GM19193 (cell line): ENCODE measurements around the gene SPEG.

ENCODE experiments used
- POLR2A ChIP-seq: IDR thresholded peaks from 4 replicates; pipeline ENCODE4 v1.6.1; 2011; ENCODE audit not compliant: insufficient read depth, insufficient read length; ENCODE audit errors: extremely low read depth

SPEG gene

DNA sequence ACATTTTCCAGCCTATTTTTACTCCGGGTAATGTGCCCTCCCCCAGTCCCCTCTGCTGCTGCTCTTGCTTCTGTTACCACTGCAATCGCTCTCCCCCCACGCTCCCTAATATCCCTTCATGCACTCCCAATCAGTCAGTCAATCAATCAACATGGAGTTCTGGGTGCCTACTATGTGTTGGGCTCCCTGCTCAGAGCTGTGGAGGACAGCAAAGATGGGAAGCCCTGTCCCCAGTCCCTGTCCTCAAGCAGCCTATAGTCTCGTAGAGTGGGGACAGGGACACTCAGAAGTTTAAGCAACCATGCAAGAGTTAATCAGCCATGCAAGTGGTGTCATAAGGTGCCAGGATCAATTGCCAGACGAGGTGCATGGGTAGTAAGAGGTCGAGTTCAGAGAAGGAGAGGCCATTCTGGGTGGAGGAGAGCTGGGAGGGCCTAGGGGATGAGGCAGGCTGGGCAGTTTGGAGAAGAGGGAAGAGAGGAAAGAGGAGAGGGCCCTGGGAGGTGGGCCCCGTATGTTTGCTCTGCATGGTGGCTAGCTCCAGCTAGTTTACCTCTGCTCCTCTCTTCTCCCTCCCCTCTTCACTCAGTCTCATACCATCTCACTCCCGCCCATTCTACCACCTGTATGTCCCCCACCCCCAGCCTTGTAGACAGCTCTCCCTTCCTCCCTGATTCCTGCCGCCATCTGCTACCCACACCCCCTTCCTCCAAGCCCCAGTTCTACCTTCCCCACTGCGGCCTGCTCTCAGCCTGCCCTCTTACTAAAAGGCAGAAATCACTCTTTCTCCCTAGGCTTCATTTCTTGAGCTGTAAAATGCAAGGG is 83.5 kb downstream of the SPEG start:
- no peak for TF ChIP-seq POLR2A

DNA sequence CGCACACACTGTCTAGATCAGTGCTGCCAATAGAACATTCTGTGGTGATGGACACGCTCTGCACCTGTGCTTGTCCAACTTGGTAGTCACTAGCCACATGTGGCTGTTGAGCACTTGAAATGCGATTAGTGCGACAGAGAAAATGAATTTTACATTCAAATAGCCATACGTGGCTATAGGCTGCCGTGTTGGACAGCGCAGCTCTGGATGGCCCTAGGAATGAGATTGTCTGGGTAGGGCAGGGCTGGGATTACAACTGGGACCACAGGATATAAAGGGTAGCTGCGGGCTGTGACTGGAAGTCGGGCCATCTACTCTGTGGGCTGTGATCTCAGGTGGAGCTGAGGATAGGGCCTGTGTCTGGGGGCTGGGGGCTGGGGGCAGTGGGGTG is 84.9 kb downstream of the SPEG start:
- no peak for TF ChIP-seq POLR2A

DNA sequence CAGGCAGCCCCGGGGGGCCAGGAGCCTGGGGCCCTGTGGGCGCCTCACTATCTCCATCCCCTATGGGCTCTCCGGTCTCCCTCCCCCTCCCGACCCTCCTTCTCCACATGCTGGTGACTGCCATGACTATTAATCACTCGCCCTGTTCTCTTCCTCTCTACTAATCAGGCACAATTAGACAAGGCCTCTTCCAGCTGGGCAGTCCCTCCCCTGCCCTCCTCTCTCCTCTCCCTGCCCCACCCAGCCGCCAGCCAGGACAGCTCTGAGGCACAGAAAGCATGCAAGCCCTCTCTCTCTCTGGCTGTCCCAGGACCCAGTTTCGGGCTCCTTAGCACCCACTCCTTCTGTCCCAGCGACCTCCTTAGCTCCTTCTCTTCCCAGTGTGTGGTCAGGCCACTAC is 85.4 kb downstream of the SPEG start:
- TF ChIP-seq POLR2A, result no peak

DNA sequence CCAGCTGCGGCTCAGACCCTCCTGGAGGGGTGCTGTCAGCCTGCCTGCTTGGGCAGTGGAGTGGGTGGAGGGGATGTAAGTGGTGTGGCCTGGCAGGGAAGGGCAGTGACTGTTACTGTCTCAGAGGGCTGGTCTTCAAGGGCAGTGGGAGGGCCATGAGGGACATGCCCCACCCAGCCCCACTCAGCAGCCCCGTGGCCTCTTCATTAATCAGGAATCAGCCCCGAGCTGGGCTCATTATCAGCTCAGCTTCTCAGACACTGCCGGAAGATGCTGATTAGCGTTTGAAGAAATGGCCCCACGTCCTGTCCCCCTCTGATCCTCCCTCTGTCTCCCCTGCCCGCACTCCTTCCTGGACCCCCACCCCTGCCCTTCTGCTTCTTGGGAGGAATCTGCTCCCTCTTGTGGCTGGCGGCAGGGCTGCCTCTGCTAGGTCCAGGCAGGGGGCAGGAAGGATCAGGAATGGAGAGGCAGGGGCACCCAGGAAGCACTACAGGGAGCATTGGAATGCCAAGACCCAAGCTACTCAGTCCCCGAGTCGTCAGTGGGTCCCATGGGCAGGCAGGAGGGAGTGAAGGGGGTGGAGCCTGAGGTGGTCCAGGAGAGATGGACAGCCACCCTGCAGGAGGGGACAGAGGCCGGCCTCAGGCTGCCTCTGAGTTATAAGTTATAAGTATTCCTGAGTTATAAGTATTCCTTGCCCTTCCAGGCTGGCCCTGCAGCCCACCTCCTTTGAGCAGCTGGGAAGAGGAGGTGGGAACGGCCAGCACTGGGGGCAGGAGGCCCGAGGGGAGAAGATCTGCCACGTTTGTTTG is 86.6 kb downstream of the SPEG start:
- no peak for TF ChIP-seq POLR2A

DNA sequence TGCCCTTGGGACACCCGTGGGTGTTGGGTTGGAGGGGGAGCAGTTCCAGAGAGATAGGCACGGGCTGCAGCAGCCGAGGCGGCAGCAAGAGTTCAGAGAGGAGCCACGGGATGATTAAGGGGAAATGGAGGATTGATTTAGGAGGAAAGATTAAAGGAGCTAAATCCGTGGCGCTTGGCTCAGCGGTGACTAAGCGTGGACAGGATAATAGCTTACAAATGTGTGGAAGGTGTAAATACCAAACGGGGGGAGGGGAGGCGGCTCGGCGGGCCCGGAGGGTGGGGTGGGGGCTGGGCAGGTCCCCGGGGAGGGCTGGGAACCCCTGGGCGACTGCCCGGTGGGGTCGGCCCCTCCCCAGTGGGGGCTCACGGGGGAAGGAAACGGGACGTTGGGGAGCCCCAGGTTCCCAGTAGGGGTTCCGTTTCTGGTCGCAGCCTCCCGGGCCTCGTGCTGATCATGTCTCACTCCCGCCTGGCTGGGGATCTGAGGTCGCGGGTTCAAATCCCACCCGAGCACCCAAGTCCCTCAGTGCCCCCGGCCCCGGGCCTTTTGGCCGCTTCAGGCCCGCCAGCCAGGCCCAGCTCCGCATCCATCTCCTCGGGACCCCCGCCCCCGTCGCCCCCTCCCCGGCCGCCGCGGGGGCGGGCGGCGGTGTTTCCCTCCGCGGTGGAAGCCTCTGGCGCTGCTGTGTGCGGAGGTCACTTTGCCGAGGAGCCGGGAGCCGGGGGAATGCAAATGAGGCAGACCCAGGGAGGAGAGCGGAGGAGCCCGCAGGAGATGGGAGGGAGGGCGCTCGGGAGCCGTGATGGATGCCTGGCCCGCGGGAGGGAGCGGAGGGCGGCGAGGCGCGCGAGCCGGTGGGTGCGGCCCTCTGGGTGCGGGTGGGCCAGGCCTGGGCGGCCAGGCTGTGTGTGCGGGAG is 87.7 kb downstream of the SPEG start:
- no peak for TF ChIP-seq POLR2A

DNA sequence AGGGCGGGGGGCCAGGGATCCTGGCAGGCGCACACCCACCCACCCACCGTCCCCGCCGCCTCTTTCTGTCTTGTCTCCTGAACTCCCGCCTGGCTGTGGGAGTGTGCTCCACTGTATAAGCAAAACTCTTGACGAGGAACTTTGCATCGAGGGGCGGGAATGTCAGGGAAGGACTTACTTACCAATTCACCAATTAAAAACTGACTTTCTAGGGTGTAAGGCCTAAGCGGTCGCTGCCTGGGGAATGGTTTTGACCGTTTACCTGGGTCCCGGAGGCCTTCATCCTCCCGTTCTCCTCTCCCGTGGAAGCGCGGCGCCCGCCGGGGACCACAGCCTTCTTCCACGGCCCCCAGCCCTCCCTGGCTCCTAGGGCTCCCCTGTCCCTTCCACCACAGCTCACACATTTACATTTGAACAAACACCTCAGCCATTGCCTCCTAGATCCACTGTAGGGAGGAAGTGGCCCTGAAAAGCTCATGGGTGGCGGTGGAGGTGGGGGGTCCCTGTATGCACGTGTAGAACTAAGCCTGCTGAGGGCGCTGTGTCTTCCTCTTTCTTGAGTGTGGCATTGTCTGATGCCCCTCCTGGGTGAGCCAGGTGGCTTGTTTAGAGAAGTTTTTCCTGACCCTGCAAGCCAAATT is 88.5 kb downstream of the SPEG start:
- no peak for TF ChIP-seq POLR2A

DNA sequence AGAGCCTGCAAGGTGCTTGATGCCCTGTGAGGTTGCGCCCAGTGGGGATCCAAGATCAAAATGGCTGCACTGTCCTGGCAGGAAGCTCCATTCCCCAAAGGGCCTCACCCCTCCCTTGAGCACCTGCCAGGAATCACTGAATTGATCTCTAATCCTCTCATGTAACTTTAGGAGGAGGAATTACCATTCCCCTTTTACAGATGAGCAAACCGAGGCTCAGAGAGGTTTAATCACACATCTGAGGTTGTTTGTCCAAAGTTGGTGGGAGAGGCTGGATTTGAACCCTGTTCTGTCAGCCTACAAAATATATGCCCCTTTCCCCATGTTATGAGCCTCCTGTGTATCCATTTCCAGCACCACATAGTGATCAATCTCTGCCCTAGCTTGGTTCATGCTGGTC is 90.2 kb downstream of the SPEG start:
- TF ChIP-seq POLR2A, result no peak

DNA sequence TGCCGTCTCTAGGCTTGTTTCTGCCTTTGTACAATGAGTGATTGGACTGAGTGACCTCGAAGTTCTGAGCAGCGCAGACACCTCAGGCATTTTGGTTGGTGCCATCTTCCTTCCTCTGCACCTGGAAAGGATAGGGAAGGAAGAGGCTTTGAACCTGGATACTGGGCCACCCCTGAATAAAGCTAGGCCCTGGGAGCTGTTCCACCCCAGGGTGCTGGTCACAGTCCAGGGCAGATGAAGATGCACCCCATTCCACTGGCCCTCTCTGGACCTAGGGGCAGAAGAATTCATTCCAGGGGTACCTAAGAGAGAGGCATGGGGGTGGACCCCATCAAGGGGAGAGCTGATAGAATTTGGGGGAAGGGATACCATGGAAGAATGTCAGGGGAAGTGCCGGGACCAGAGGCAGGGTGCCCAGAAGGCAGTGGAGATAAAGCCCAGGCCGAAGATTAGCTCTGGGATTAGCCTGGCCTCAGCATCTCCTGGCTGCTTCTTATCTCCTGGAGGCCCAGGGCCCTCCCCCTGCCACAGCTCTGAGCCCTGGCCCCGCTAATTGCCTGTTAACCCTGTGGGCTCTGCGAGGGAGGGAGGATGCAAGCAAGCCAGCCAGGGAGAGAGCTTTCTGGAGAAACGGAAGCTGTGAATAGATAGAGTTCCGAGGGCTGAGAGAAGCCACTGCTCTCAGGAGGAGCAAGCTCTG is 91.0 kb downstream of the SPEG start:
- no peak for TF ChIP-seq POLR2A

DNA sequence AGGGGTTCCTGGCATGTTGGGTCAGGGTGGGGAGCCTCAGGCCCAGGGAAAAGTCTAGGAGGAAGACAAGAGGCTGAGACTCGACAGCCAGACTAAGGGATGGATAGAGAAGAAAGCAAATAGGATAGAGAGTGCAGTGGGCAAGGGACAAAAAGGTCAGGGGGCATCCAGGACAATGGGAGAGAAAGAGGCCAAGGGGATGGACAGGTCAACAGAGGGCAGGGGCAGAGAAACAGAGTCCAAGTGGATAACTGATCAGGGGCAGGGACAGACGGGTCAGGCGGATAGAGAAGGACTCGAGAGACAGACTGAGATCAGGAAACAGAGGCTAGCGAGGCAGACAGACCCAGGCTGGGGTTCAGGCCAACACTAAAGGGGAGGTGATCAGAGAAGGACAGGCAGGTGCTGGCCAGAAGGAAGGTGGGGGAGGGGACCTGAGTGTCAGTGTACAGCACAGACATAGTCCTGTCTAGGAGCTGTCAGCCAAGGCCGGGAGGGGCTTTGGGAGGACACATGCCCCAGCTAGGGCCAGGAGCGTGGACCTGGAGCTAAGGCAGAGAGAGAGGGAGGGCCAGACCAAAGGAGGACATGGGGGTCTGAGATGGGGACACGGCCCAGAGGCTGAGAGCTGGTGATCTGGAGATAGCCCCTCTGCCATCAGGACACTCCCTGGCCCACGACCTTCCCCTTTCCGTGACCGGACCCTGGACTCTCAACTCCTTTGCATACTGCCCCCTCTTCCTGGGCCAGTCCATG is 91.9 kb downstream of the SPEG start:
- TF ChIP-seq POLR2A, result no peak

DNA sequence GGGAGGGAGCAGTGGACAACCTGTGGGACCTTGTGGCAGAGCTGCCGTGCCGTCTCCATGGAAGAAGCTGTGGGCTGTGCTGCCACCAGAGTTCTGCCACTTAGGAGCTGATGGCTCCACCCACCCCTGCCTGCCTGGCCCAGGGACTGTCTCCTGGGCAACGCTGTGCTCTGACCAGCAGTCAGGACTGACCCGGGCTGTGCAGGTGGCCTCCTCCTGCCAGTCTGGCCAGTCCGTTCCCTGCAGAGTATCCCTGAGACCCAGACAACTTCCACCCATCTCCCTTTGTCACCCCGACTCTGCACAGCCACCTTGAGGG is 92.4 kb downstream of the SPEG start:
- no peak for TF ChIP-seq POLR2A

DNA sequence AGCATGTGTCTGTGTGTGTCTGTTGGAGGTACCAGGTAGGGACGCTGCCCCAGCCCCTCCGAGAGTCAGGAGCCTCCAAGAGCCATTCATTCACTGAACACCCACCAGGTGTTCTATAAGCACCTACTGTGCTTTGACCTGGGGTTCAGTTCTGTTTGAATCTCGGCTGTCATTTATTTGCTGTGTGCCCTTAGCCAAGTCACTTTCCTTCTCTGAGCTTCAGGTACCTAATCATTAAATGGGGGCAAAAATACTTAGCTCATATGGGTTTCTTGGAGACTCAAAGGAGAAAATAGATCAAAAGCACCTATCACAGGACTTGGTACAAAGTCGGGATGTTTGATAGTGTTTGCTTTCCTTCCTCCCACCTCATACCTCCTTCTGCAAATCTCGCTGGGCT is 92.8 kb downstream of the SPEG start:
- TF ChIP-seq POLR2A, result no peak

DNA sequence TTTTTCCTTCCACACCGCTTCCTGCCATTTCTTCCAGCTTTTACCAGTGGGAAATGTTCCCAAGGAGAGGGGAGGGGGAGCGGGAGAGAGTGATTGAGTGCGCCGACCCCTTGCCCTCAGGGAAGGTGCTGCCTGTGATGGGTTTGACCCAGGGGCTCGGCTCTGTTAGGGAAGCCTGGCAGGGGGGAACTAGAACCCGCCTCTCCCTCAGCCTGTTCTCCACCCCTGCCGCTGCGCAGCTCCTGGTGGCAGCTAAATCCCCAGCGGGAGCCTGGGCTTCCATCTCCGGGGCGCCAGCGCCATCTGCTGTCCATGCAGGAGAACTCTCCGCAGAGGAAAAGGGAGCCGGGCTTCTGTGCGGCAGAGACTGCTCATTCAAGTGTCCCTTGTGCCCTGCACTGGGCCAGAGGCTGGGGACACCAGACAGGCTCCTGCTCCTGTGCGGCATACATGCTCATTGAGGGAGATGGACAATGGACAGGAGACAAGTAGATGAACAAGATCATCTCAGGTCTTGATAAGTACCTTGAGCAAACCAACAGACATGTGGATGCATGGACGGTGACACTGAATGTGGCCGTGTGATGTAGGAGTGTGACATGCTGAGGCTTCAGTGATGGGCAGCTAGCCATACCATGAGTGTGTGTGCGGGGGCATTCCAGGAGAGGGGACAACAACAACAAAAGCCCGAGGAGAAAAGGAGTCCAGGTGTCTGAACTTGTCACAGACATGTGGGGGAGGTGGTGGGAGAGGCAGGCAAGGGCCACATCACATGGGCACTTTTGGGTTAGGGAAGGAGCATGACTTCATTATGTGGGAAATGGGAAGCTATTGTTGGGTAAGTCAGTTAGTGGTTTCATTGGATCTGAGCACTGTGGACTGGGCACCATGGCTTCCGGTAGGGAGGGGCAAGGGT is 95.7 kb downstream of the SPEG start:
- TF ChIP-seq POLR2A, result no peak
